A549 (cell line): Measurements from ENCODE around the gene GAREM1. TPM values are rescaled to one million over a fixed set of nuclear protein-coding genes. Genes with fewer than 3 reads are reported as not detected.

ENCODE experiments used
- ATAC-seq, 2 experiments: fragments of 200-7000 bp in 1 of 2; fragments of >200 bp in 1 of 2; cut with Nextera tagmentation in 1 of 2; cut with Tn5 transposase in 1 of 2; 3 replicates each; pipeline versions ENCODE4 v1.8.0 to v1.9.1; 2018 to 2020; ENCODE audit warnings: mild to moderate bottlenecking in 1 of 2, moderate library complexity in 1 of 2
- CTCF ChIA-PET: fragments of 300-600 bp; sonication (Branson Sonifier 250); formaldehyde crosslinking; extraction: SDS; loops from one replicate; lab custom pipeline; 2021; ENCODE audit warnings: antibody characterized with exemption, inconsistent platforms; lab: Yijun Ruan, JAX
- POLR2A ChIA-PET: fragments of 350-600 bp; formaldehyde crosslinking; extraction: SDS; loops from one replicate; lab custom pipeline; 2021; ENCODE audit warnings: antibody characterized with exemption, inconsistent platforms; lab: Yijun Ruan, JAX
- DNase-seq, 2 experiments: peaks; one replicate each; pipeline versions ENCODE4 v3.0.0 to v3.0.0-alpha.2; 2011 to 2016; ENCODE audit warnings: low read depth in 1 of 2, low spot score in 1 of 2
- FAIRE-seq: peaks from 2 replicates; lab custom pipeline; 2011; peaks lifted over from hg19 to GRCh38; lab: Jason Lieb, UNC
- H3K27ac ChIP-seq, 2 experiments: fragments of >200 bp; sonication (Bioruptor Twin); formaldehyde crosslinking; 3 replicates each; pipeline ENCODE4 v1.5.1; 2016 to 2017
- H3K4me1 ChIP-seq: fragments of >200 bp; sonication (Bioruptor Twin); formaldehyde crosslinking; 3 replicates; pipeline ENCODE4 v1.6.1; 2016
- H3K4me2 ChIP-seq: fragments of >200 bp; sonication (Bioruptor Twin); formaldehyde crosslinking; 3 replicates; pipeline ENCODE4 v1.6.1; 2016
- H3K4me3 ChIP-seq: fragments of >200 bp; sonication (Bioruptor Twin); formaldehyde crosslinking; 3 replicates; pipeline ENCODE4 v1.5.1; 2016
- H3K9me3 ChIP-seq: fragments of >200 bp; sonication (Bioruptor Twin); formaldehyde crosslinking; 3 replicates; pipeline ENCODE4 v1.6.1; 2016
- CHD4 ChIP-seq: fragments of 200-600 bp; sonication (generic); IDR thresholded peaks from 2 replicates; pipeline ENCODE4 v1.6.1; 2016; ENCODE audit warnings: antibody characterized with exemption, mild to moderate bottlenecking, borderline replicate concordance
- FOSL2 ChIP-seq, 2 experiments: fragments of 450-650 bp in 1 of 2; fragments of >200 bp in 1 of 2; sonication (Bioruptor Twin) in 1 of 2; formaldehyde crosslinking; IDR thresholded peaks; 2 replicates each; pipeline versions ENCODE4 v1.5.0 to v1.6.1; 2016 to 2020; ENCODE audit warnings: mild to moderate bottlenecking in 1 of 2, moderate library complexity in 1 of 2
- FOXS1 ChIP-seq: fragments of 250-450 bp; sonication (Bioruptor Pico); IDR thresholded peaks from 2 replicates; pipeline ENCODE4 v1.5.0; 2020; ENCODE audit warnings: mild to moderate bottlenecking, moderate library complexity
- JUN ChIP-seq, 2 experiments: fragments of >200 bp; sonication (Bioruptor Twin); formaldehyde crosslinking; IDR thresholded peaks; 2 replicates in 1 of 2; 3 replicates in 1 of 2; pipeline ENCODE4 v1.6.1; 2016 to 2017
- JUNB ChIP-seq: fragments of >200 bp; sonication (Bioruptor Twin); formaldehyde crosslinking; IDR thresholded peaks from 2 replicates; pipeline ENCODE4 v1.6.1; 2016
- KDM1A ChIP-seq: fragments of 200-600 bp; sonication (generic); IDR thresholded peaks from 2 replicates; pipeline ENCODE4 v1.6.1; 2016; ENCODE audit warnings: low read depth, mild to moderate bottlenecking
- KDM5A ChIP-seq: fragments of 200-600 bp; sonication (generic); IDR thresholded peaks from 2 replicates; pipeline ENCODE4 v1.6.1; 2016; ENCODE audit warnings: antibody characterized with exemption, mild to moderate bottlenecking
- MYC ChIP-seq: IDR thresholded peaks from 2 replicates; pipeline ENCODE4 v1.6.1; 2012; ENCODE audit warnings: mild to moderate bottlenecking, inconsistent platforms, low read length, improper control_type of control experiment, borderline replicate concordance
- NPAS2 ChIP-seq: fragments of 250-450 bp; sonication (Bioruptor Pico); IDR thresholded peaks from 2 replicates; pipeline ENCODE4 v1.8.0; 2022; ENCODE audit warnings: mild to moderate bottlenecking, moderate library complexity, borderline replicate concordance
- RCOR1 ChIP-seq: fragments of 150-350 bp; IDR thresholded peaks from 2 replicates; pipeline ENCODE4 v1.6.1; 2014; ENCODE audit warnings: antibody characterized with exemption, low read length, low read depth
- RFX5 ChIP-seq: fragments of 450-650 bp; IDR thresholded peaks from 2 replicates; pipeline ENCODE4 v1.7.1; 2014; ENCODE audit warnings: antibody characterized with exemption, mild to moderate bottlenecking, moderate library complexity
- WGBS: methylation state at CpG from one replicate; pipeline ENCODE4 v1.1.6; 2017; ENCODE audit errors: missing lambda C conversion rate; 5-methylcytosine and 5-hydroxymethylcytosine counted together
- polyA plus RNA-seq, 4 experiments: library from polyadenylated mRNA; depleted of rRNA in 3 of 4; stranded (reverse); fragments of >200 nt; fragmentation: RNase III in 1 of 4; extraction: RNeasy Plus Mini Kit Qiagen cat#74134 plus additional on column Dnase treatment in 1 of 4; gene quantifications; 2 replicates in 3 of 4; 3 replicates in 1 of 4; pipeline ENCODE4 v1.2.3, GENCODE V29; 2011 to 2017
- TF ChIP-seq, protein P1 (sequence below): fragments of 150-350 bp; IDR thresholded peaks from 2 replicates; pipeline ENCODE4 v1.6.1; 2014; ENCODE audit warnings: low read depth, mild to moderate bottlenecking, low read length
- TF ChIP-seq, protein P2 (sequence below): IDR thresholded peaks from 2 replicates; pipeline ENCODE4 v1.6.1; 2012; ENCODE audit warnings: low read depth, borderline replicate concordance

GAREM1 gene
- polyA plus RNA-seq, 2 of the 4 experiments (the other 2 are of a cell fraction): 1.3 to 5.0 TPM

GRCh38 chr18:32353257-32353656 is 117.4 kb downstream of the GAREM1 start:
- peaks cover 34% of the 10 kb centered on the region for H3K4me1 ChIP-seq
- CTCF ChIA-PET: no interaction called here
- no peaks in the 10 kb centered on the region for H3K9me3 ChIP-seq

DNA sequence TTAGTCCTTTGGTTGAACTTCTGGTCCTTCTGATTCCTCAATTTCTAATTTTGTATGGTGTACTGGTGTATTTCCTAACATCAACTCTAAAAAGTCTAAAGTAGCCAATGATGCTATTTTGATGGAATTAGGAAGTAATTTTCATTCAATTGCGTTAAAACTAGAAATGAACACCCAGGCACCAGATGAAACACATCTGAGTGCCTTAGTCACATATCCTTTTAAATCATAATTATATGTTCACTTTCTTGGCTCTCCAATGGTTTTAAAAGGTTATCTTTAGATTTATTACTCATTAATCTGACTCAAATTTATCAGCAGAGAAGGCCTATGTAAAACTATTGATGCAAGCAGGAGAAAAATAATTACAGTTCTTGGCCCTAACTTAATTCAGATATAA is 119.7 kb downstream of the GAREM1 start:
- Histone ChIP-seq H3K9me3 (no peaks in the 10 kb centered on the region), H3K4me1 (peaks cover 34% of the 10 kb centered on the region), H3K4me2 (peak overlapping the region; percentile 69; the same call in 2 of the 3 replicates), H3K27ac (no peak overlapping the region), H3K4me3 (no peak overlapping the region)
- FAIRE-seq (no peak), DNase-seq (no peak), ATAC-seq (no peak)
- CTCF ChIA-PET: no interaction called here
- no peak for TF ChIP-seq KDM5A
- no peak for TF ChIP-seq RFX5
- TF ChIP-seq FOXS1 (CRISPR knock-in tag): no peak
- 78% methylated on average over 1 of the region's 1 CpG for WGBS
- POLR2A ChIA-PET: interaction anchor here (0.7 kb wide), 1 partner anchor 90 kb away, joined by 4 read pairs; no protein-coding TSS in a partner anchor

More at GRCh38 chr18:32353257-32353656, 117.4 kb downstream of the GAREM1 start:
- DNase-seq (no peak), ATAC-seq (no peak), FAIRE-seq (no peak)
- TF ChIP-seq JUN (IDR thresholded peaks at IDR 0.05): no peak
- no peak for TF ChIP-seq FOSL2 (IDR thresholded peaks at IDR 0.05)
- peak; percentile 17; the same call in 1 of the 2 replicates for TF ChIP-seq FOSL2 (CRISPR knock-in tag; IDR thresholded peaks at IDR 0.05)
- TF ChIP-seq, protein P1, sequence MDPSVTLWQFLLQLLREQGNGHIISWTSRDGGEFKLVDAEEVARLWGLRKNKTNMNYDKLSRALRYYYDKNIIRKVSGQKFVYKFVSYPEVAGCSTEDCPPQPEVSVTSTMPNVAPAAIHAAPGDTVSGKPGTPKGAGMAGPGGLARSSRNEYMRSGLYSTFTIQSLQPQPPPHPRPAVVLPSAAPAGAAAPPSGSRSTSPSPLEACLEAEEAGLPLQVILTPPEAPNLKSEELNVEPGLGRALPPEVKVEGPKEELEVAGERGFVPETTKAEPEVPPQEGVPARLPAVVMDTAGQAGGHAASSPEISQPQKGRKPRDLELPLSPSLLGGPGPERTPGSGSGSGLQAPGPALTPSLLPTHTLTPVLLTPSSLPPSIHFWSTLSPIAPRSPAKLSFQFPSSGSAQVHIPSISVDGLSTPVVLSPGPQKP: no peak
- TF ChIP-seq KDM1A: no peak
- peak overlapping the region; percentile 27; the same call in 2 of the 3 replicates for H3K4me2 ChIP-seq
- 87% methylated on average over 1 of the region's 1 CpG for WGBS
- H3K27ac ChIP-seq: no peak overlapping the region
- POLR2A ChIA-PET: no interaction called here
- H3K4me3 ChIP-seq: no peak overlapping the region

DNA sequence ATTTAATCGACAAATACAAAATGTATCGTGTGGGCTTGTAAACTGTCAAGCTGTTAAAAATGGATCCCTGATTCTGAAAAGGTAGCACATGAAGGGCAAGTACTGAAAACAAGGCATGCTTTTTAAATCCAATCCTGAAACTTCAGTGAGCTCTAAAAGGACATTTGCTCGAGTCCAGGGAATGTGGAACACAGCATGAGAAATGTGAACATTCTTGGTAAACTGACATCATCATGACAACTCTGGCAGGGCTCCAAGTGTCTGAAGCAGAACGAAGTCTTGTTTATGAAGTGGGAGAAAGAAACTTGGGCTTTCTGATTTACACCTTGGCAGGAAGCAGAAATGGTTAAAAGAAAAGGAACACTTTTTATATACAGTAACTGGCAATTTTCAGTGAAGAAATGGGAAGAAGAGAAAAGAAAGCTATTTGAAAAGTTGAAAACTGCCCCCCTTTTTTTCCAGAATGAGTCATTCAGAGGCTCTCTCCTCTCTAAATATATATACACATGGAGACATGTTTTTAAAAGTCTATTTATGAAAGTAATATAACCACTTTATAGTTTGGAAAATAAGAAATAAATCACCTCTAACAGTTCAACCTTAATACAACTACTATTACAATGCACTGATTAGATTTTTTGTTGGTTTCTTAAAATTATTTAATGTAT is 120.8 kb downstream of the GAREM1 start:
- CTCF ChIA-PET: interaction anchor here (1.1 kb wide), 1 partner anchor 121 kb away, joined by 4 read pairs; the partner anchor contains the start of gene GAREM1
- H3K27ac ChIP-seq: peak overlapping the region; percentile 54 to 63; a peak in 4 of 6 replicates
- POLR2A ChIA-PET: interaction anchor here (1.0 kb wide), 1 partner anchor 121 kb away, joined by 3 read pairs; the partner anchor contains the start of gene GAREM1

DNA sequence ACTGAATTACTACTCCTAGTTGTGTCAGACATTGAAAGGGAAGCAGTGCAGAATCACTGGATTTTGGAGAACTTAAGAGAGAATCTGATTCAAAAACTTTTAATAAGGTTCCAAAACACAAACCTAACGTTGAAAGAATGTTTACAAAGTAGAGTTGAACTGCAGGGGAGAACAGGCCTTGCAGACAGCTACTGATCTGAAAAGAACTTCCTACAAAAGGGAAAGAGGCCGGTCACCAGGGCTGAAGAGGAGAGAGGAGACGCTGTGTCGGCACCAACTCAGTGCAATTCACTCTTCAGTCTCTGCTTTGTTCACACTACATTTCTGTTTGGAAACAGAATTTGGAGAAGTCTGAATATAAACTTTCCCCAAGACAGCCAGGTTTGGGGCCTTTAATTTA is 124.0 kb downstream of the GAREM1 start:
- ChIA-PET CTCF (no interaction called here), POLR2A (no interaction called here)
- Histone ChIP-seq H3K4me1 (peaks cover 27% of the 10 kb centered on the region), H3K9me3 (no peaks in the 10 kb centered on the region), H3K27ac (no peak overlapping the region), H3K4me2 (no peak overlapping the region), H3K4me3 (no peak overlapping the region)
- no peak for ATAC-seq
- DNase-seq: no peak
- no peak for TF ChIP-seq RCOR1
- no peak for TF ChIP-seq MYC
- no peak for TF ChIP-seq CHD4
- no peak for TF ChIP-seq NPAS2 (CRISPR knock-in tag)
- no peak for TF ChIP-seq RFX5
- TF ChIP-seq, protein P2, sequence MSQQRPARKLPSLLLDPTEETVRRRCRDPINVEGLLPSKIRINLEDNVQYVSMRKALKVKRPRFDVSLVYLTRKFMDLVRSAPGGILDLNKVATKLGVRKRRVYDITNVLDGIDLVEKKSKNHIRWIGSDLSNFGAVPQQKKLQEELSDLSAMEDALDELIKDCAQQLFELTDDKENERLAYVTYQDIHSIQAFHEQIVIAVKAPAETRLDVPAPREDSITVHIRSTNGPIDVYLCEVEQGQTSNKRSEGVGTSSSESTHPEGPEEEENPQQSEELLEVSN: no peak
- 75% methylated on average over 4 of the region's 4 CpGs for whole genome bisulfite sequencing
- no peak for FAIRE-seq

More for the DNA sequence above, 120.8 kb downstream of the GAREM1 start:
- no peak for FAIRE-seq
- peak; percentile 13 to 80 for DNase-seq
- ATAC-seq: peak in 1 of 2 experiments; percentile 61; a peak in 3 of 6 replicates
- H3K4me1 ChIP-seq: peaks cover 34% of the 10 kb centered on the region
- no peaks in the 10 kb centered on the region for H3K9me3 ChIP-seq
- H3K4me2 ChIP-seq: peak overlapping the region; percentile 69
- WGBS: 25% methylated on average over 4 of the region's 4 CpGs
- TF ChIP-seq JUNB (0 out of 2 replicates have a peak, but pooled peaks have one; percentile 29), FOXS1 (CRISPR knock-in tag) (no peak), FOSL2 (IDR thresholded peaks at IDR 0.05) (no peak; the same call in 1 of the 2 replicates), FOSL2 (CRISPR knock-in tag; IDR thresholded peaks at IDR 0.05) (peak; percentile 58), CHD4 (no peak)
- TF ChIP-seq, all 56 proteins: peak for 2
- H3K4me3 ChIP-seq: peak overlapping the region; percentile 18; the same call in 1 of the 3 replicates
